Hindlimb muscle (tissue), 1 donor: ENCODE results near the gene SIPA1. TPM values are rescaled to one million over a fixed set of nuclear protein-coding genes. Genes with fewer than 3 reads are reported as not detected.
"Not testable (repeated sequence)": the region's sequence is repeated elsewhere in the genome, so short reads cannot be mapped to it uniquely, and the experiment has no call there.

Source experiments
- DNase-seq: peaks from one replicate; pipeline ENCODE4 v3.0.0-alpha.2; 2013
- polyA plus RNA-seq: library from polyadenylated mRNA; unstranded; fragments of 120-200 nt; gene quantifications from one replicate; pipeline ENCODE4 v1.2.1, GENCODE V29; 2013; ENCODE audit not compliant: insufficient read length

SIPA1 gene
- polyA plus RNA-seq, 1 donor, result 41.7 TPM

- DNase-seq, result no peak
Observed at GRCh38 chr11:65623852-65624616, 13.9 kb upstream of the SIPA1 start.

GRCh38 chr11:65624931-65625627 is 12.8 kb upstream of the SIPA1 start:
- no peak for DNase-seq

- no peak for DNase-seq
Observed at GRCh38 chr11:65625628-65626342, 12.1 kb upstream of the SIPA1 start.

GRCh38 chr11:65627202-65627601 is 10.7 kb upstream of the SIPA1 start:
- DNase-seq, result no peak

- DNase-seq, result no peak
Observed at GRCh38 chr11:65629579-65629978, 8.3 kb upstream of the SIPA1 start.

GRCh38 chr11:65630215-65630614 is 7.7 kb upstream of the SIPA1 start:
- no peak for DNase-seq

GRCh38 chr11:65633390-65634108 is 4.4 kb upstream of the SIPA1 start:
- no peak for DNase-seq

- no peak for DNase-seq
Observed at GRCh38 chr11:65634109-65634436, 3.8 kb upstream of the SIPA1 start.

GRCh38 chr11:65634440-65634839 is 3.5 kb upstream of the SIPA1 start:
- no peak for DNase-seq

- DNase-seq, result no peak
Observed at GRCh38 chr11:65634905-65635731, 2.8 kb upstream of the SIPA1 start.

GRCh38 chr11:65636108-65637031 is 1.5 kb upstream of the SIPA1 start:
- no peak for DNase-seq

- no peak for DNase-seq
Observed at GRCh38 chr11:65637032-65637557, 806 bp upstream of the SIPA1 start.

- not testable (repeated sequence) for DNase-seq
Observed at GRCh38 chr11:65639228-65639597, 1.3 kb downstream of the SIPA1 start.

- DNase-seq, result no peak
Observed at GRCh38 chr11:65639623-65640482, 2.0 kb downstream of the SIPA1 start.

- no peak for DNase-seq
Observed at GRCh38 chr11:65640483-65641296, 2.8 kb downstream of the SIPA1 start.

GRCh38 chr11:65641297-65642013 is 3.6 kb downstream of the SIPA1 start:
- DNase-seq, result no peak

GRCh38 chr11:65642014-65642671 is 4.2 kb downstream of the SIPA1 start:
- DNase-seq, result no peak
